B cell (primary cell): Measurements from ENCODE around the gene CRHR2.

Experiments used
- EZH2 ChIP-seq: IDR thresholded peaks from 2 replicates; pipeline ENCODE4 v1.6.1; 2012; ENCODE audit warnings: borderline replicate concordance, low read depth, mild to moderate bottlenecking, moderate library complexity, low read length; ENCODE audit not compliant: insufficient read depth, poor library complexity, severe bottlenecking
- TF ChIP-seq, protein P1 (sequence below): fragments of 200-600 bp; IDR thresholded peaks from one replicate; pipeline ENCODE4 v1.8.0; 2022; ENCODE audit warnings: antibody characterized with exemption, mild to moderate bottlenecking

GRCh38 chr7:30645661-30646060 is 36.6 kb downstream of the CRHR2 start:
- no peak for TF ChIP-seq EZH2
- TF ChIP-seq, protein P1, sequence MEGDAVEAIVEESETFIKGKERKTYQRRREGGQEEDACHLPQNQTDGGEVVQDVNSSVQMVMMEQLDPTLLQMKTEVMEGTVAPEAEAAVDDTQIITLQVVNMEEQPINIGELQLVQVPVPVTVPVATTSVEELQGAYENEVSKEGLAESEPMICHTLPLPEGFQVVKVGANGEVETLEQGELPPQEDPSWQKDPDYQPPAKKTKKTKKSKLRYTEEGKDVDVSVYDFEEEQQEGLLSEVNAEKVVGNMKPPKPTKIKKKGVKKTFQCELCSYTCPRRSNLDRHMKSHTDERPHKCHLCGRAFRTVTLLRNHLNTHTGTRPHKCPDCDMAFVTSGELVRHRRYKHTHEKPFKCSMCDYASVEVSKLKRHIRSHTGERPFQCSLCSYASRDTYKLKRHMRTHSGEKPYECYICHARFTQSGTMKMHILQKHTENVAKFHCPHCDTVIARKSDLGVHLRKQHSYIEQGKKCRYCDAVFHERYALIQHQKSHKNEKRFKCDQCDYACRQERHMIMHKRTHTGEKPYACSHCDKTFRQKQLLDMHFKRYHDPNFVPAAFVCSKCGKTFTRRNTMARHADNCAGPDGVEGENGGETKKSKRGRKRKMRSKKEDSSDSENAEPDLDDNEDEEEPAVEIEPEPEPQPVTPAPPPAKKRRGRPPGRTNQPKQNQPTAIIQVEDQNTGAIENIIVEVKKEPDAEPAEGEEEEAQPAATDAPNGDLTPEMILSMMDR, result no peak
